ENCODE results near the gene IMMP2L. TPM values are rescaled to one million over a fixed set of nuclear protein-coding genes. Genes with fewer than 3 reads are reported as not detected.

The IMMP2L gene
- polyA plus RNA-seq, 1 donor (not counting 4 experiments of a cell fraction or from before 2014, with no cell fraction given): 14.1 TPM

- TF ChIP-seq EZH2 (IDR thresholded peaks at IDR 0.05; ENCODE audit: low read length) (no peak), CTCF (optimal IDR thresholded peaks at IDR 0.05 in 1 of 3, IDR thresholded peaks at IDR 0.05 in 1 of 3, conservative IDR thresholded peaks at IDR 0.05 in 1 of 3; ENCODE audit: extremely low read depth in 1 of 3, insufficient read depth in 2 of 3, low read length in 3 of 3) (no peak)
- no peaks in the 10 kb centered on the region for H3K27me3 ChIP-seq (ENCODE audit: control insufficient read depth, extremely low read depth, insufficient read depth, low read length)
- no peak for FAIRE-seq
Observed at GRCh38 chr7:111050875-111051416, 511.3 kb downstream of the IMMP2L start.

DNA sequence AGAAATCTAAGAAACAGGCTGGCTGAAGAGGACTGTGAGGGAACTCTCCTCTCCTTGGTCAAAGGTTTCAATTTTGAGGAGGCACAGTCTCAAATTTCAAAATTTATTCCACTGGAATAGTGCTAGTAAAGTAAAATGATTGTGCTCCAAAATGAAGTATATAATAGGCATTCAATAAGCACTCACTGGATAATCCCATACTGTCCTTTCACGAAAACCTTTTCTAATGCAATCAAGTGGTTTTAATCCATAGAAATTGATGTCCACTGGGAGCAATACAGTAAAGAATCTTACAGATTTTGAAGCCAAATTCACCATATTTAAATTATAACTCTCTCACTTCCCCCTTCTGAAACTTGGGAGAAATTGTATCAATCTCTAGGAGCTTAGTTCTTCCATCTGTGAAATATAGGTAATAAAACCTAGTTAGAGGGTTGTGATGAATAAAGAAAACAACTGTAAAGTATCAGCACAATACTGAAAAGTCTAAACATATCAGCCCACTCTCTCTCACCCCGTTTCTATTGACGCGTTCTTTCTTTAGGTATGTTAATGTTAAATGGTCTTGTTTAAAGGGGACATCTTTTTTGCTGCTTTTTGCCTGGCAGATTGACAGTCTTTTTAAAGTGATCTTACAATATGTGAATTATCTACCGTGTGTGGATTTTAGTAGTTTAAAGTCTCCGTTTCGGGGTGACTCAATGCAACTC is 512.2 kb downstream of the IMMP2L start:
- no peak overlapping the region for H3K9ac ChIP-seq (ENCODE audit: control insufficient read depth, extremely low read depth, insufficient read depth, low read length)
- no peaks in the 10 kb centered on the region for H3K4me1 ChIP-seq (ENCODE audit: control insufficient read depth, extremely low read depth, insufficient read depth, low read length)
- H3K27ac ChIP-seq (ENCODE audit: control insufficient read depth, insufficient read depth, low read length): no peak overlapping the region
- no peak overlapping the region for H3K4me3 ChIP-seq (ENCODE audit: control insufficient read depth in 2 of 3, extremely low read depth in 1 of 3, insufficient read depth in 2 of 3, low read depth in 1 of 3, low read length in 3 of 3)
- H3K36me3 ChIP-seq (ENCODE audit: control insufficient read depth in 2 of 2, extremely low read depth in 1 of 2, insufficient read depth in 2 of 2, low read length in 2 of 2): no peaks in the 10 kb centered on the region
- no peak for DNase-seq (ENCODE audit: low read depth, low spot score)
- H3K27me3 ChIP-seq (ENCODE audit: control insufficient read depth, extremely low read depth, insufficient read depth, low read length): no peaks in the 10 kb centered on the region
- H3K4me2 ChIP-seq (ENCODE audit: control insufficient read depth, extremely low read depth, insufficient read depth, low read depth, low read length): no peak overlapping the region
- dilution Hi-C loops (cut with MboI; ENCODE audit: extremely low pct_ligation_motif_present, low sequenced_read_pairs): no loop called here
- no peaks in the 10 kb centered on the region for H3K9me1 ChIP-seq (ENCODE audit: control insufficient read depth, extremely low read depth, insufficient read depth, low read length)
- H3K79me2 ChIP-seq (ENCODE audit: control insufficient read depth, insufficient read depth, low read length): no peaks in the 10 kb centered on the region
- H3K9me3 ChIP-seq (ENCODE audit: control insufficient read depth, low read depth, low read length): no peaks in the 10 kb centered on the region
- no peaks in the 10 kb centered on the region for H4K20me1 ChIP-seq (ENCODE audit: control insufficient read depth, extremely low read depth, insufficient read depth, low read length)
- no peak for FAIRE-seq
- no peak for TF ChIP-seq CTCF (optimal IDR thresholded peaks at IDR 0.05 in 1 of 3, IDR thresholded peaks at IDR 0.05 in 1 of 3, conservative IDR thresholded peaks at IDR 0.05 in 1 of 3; ENCODE audit: extremely low read depth in 1 of 3, insufficient read depth in 2 of 3, low read length in 3 of 3)
- no peak for TF ChIP-seq EZH2 (IDR thresholded peaks at IDR 0.05; ENCODE audit: low read length)
- no peak overlapping the region for H2AFZ ChIP-seq (ENCODE audit: control insufficient read depth, low read length)

More at GRCh38 chr7:111050875-111051416, 511.3 kb downstream of the IMMP2L start:
- H3K9ac ChIP-seq (ENCODE audit: control insufficient read depth, extremely low read depth, insufficient read depth, low read length): no peak overlapping the region
- no peaks in the 10 kb centered on the region for H3K79me2 ChIP-seq (ENCODE audit: control insufficient read depth, insufficient read depth, low read length)
- dilution Hi-C loops (cut with MboI; ENCODE audit: extremely low pct_ligation_motif_present, low sequenced_read_pairs): no loop called here
- no peaks in the 10 kb centered on the region for H3K36me3 ChIP-seq (ENCODE audit: control insufficient read depth in 2 of 2, extremely low read depth in 1 of 2, insufficient read depth in 2 of 2, low read length in 2 of 2)
- H3K27ac ChIP-seq (ENCODE audit: control insufficient read depth, insufficient read depth, low read length): no peak overlapping the region
- no peak overlapping the region for H2AFZ ChIP-seq (ENCODE audit: control insufficient read depth, low read length)
- H3K9me3 ChIP-seq (ENCODE audit: control insufficient read depth, low read depth, low read length): no peaks in the 10 kb centered on the region
- no peak overlapping the region for H3K4me3 ChIP-seq (ENCODE audit: control insufficient read depth in 2 of 3, extremely low read depth in 1 of 3, insufficient read depth in 2 of 3, low read depth in 1 of 3, low read length in 3 of 3)
- no peak overlapping the region for H3K4me2 ChIP-seq (ENCODE audit: control insufficient read depth, extremely low read depth, insufficient read depth, low read depth, low read length)
- H3K9me1 ChIP-seq (ENCODE audit: control insufficient read depth, extremely low read depth, insufficient read depth, low read length): no peaks in the 10 kb centered on the region
- no peaks in the 10 kb centered on the region for H3K4me1 ChIP-seq (ENCODE audit: control insufficient read depth, extremely low read depth, insufficient read depth, low read length)
- H4K20me1 ChIP-seq (ENCODE audit: control insufficient read depth, extremely low read depth, insufficient read depth, low read length): no peaks in the 10 kb centered on the region
- no peak for DNase-seq (ENCODE audit: low read depth, low spot score)

Measured in keratinocyte (primary cell).